H1 (cell line): Measurements from ENCODE around the gene TMPRSS11E.

Experiments
- CHD1 ChIP-seq: IDR thresholded peaks from 2 replicates; pipeline ENCODE4 v1.6.1; 2012; ENCODE audit warnings: low read depth, low read length, improper control_type of control experiment
- CTCF ChIP-seq, 3 experiments: IDR thresholded peaks; 1 replicate in 2 of 3; 2 replicates in 1 of 3; pipeline versions ENCODE4 v1.5.1 to v1.6.1; 2011; ENCODE audit warnings: low read length in 3 of 3, mild to moderate bottlenecking in 3 of 3, inconsistent platforms in 2 of 3, low read depth in 1 of 3, moderate library complexity in 1 of 3; ENCODE audit not compliant: insufficient read depth in 1 of 3; ENCODE audit errors: control extremely low read depth in 1 of 3
- E2F6 ChIP-seq: IDR thresholded peaks from 2 replicates; pipeline ENCODE4 v1.6.1; 2012; ENCODE audit warnings: inconsistent platforms
- EGR1 ChIP-seq: IDR thresholded peaks from 2 replicates; pipeline ENCODE4 v1.6.1; 2011; ENCODE audit warnings: low read depth, low read length, borderline replicate concordance
- EP300 ChIP-seq, 2 experiments: IDR thresholded peaks; 1 replicate in 1 of 2; 2 replicates in 1 of 2; pipeline ENCODE4 v1.6.1; 2011 to 2012; ENCODE audit warnings: low read depth in 2 of 2, low read length in 2 of 2, mild to moderate bottlenecking in 2 of 2, borderline replicate concordance in 1 of 2, inconsistent platforms in 1 of 2, moderate library complexity in 1 of 2
- MAFK ChIP-seq: IDR thresholded peaks from 2 replicates; pipeline ENCODE4 v1.6.1; 2012; ENCODE audit warnings: low read depth, mild to moderate bottlenecking, improper control_type of control experiment, low read length
- MAX ChIP-seq: IDR thresholded peaks from 2 replicates; pipeline ENCODE4 v1.6.1; 2012; ENCODE audit warnings: inconsistent platforms
- POLR2AphosphoS5 ChIP-seq: IDR thresholded peaks from 2 replicates; pipeline ENCODE4 v1.6.1; 2011; ENCODE audit warnings: low read depth, low read length
- RAD21 ChIP-seq, 2 experiments: IDR thresholded peaks in 1 of 2; conservative IDR thresholded peaks in 1 of 2; 2 replicates each; pipeline ENCODE4 v1.6.1; 2011; ENCODE audit warnings: low read depth in 2 of 2, low read length in 2 of 2, improper control_type of control experiment in 1 of 2, inconsistent platforms in 1 of 2, mild to moderate bottlenecking in 1 of 2, moderate library complexity in 1 of 2
- RNF2 ChIP-seq: fragments of 200-900, 300-1000 bp; sonication (generic); IDR thresholded peaks from 2 replicates; pipeline ENCODE4 v1.7.1; 2016; ENCODE audit warnings: borderline replicate concordance, low read depth, mild to moderate bottlenecking, antibody characterized with exemption, low read length; ENCODE audit not compliant: poor library complexity, severe bottlenecking; ENCODE audit errors: missing control alignments

GRCh38 chr4:68404153-68404552 lies 43.1 kb upstream of the TMPRSS11E start:
- TF ChIP-seq E2F6 (no peak), RNF2 (no peak), EP300 (IDR thresholded peaks at IDR 0.05; ENCODE audit: borderline replicate concordance in 1 of 2, low read depth in 2 of 2, low read length in 2 of 2) (peak in 1 of 2 experiments; percentile 81; a peak in 1 of 3 replicates), CTCF (IDR thresholded peaks at IDR 0.05; ENCODE audit: control extremely low read depth in 1 of 3, insufficient read depth in 1 of 3, low read depth in 1 of 3, low read length in 3 of 3) (no peak), MAFK (no peak), EGR1 (no peak), MAX (no peak), RAD21 (IDR thresholded peaks at IDR 0.05 in 1 of 2, conservative IDR thresholded peaks at IDR 0.05 in 1 of 2; ENCODE audit: low read depth in 2 of 2, low read length in 2 of 2) (no peak), POLR2AphosphoS5 (no peak), CHD1 (no peak)
